BE2C (cell line): ENCODE data around the gene MARVELD1.

ENCODE experiments used
- DNase-seq: peaks from one replicate; pipeline ENCODE4 v3.0.0-alpha.2; 2020
- H3K27me3 ChIP-seq: fragments of 250-450 bp; sonication (Bioruptor Pico); 2 replicates; pipeline ENCODE4 v1.5.1; 2020; ENCODE audit warnings: mild to moderate bottlenecking
- H3K36me3 ChIP-seq: fragments of 250-450 bp; sonication (Bioruptor Pico); 2 replicates; pipeline ENCODE4 v1.5.1; 2020; ENCODE audit warnings: mild to moderate bottlenecking
- H3K4me1 ChIP-seq: fragments of 250-450 bp; sonication (Bioruptor Pico); 2 replicates; pipeline ENCODE4 v1.5.1; 2020
- H3K4me3 ChIP-seq: 2 replicates; pipeline ENCODE4 v1.5.1; 2011; ENCODE audit warnings: low read depth, low read length
- H3K9me3 ChIP-seq: fragments of 250-450 bp; sonication (Bioruptor Pico); 2 replicates; pipeline ENCODE4 v1.5.1; 2020
- TF ChIP-seq, protein P1 (sequence below): IDR thresholded peaks from 2 replicates; pipeline ENCODE4 v1.5.1; 2012; ENCODE audit warnings: mild to moderate bottlenecking, low read depth, low read length

MARVELD1 gene

GRCh38 chr10:97736902-97737769 lies 23.6 kb downstream of the MARVELD1 start, which contains the start of gene ZFYVE27:
TSS of gene ZFYVE27 (plus strand) at chr10:97737128. CDS start at chr10:97738478, 1,350 bp downstream.
- Histone ChIP-seq H3K4me3 (peak within 1 kb of the TSS; percentile 86), H3K36me3 (no peaks in the 10 kb centered on the region), H3K9me3 (no peaks in the 10 kb centered on the region), H3K27me3 (no peaks in the 10 kb centered on the region), H3K4me1 (0 out of 2 replicates have a peak, but pooled peaks cover 3% of the 10 kb centered on the region)
- TF ChIP-seq, protein P1, sequence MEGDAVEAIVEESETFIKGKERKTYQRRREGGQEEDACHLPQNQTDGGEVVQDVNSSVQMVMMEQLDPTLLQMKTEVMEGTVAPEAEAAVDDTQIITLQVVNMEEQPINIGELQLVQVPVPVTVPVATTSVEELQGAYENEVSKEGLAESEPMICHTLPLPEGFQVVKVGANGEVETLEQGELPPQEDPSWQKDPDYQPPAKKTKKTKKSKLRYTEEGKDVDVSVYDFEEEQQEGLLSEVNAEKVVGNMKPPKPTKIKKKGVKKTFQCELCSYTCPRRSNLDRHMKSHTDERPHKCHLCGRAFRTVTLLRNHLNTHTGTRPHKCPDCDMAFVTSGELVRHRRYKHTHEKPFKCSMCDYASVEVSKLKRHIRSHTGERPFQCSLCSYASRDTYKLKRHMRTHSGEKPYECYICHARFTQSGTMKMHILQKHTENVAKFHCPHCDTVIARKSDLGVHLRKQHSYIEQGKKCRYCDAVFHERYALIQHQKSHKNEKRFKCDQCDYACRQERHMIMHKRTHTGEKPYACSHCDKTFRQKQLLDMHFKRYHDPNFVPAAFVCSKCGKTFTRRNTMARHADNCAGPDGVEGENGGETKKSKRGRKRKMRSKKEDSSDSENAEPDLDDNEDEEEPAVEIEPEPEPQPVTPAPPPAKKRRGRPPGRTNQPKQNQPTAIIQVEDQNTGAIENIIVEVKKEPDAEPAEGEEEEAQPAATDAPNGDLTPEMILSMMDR = no peak
- peak; percentile 97 for DNase-seq

GRCh38 chr10:97737770-97738265 lies 24.3 kb downstream of the MARVELD1 start:
- no peak for DNase-seq
- peak overlapping the region; percentile 86 for H3K4me3 ChIP-seq
- H3K9me3 ChIP-seq = no peaks in the 10 kb centered on the region
- peaks cover 3% of the 10 kb centered on the region for H3K4me1 ChIP-seq
- no peaks in the 10 kb centered on the region for H3K36me3 ChIP-seq
- TF ChIP-seq, protein P1 = no peak
- H3K27me3 ChIP-seq = no peaks in the 10 kb centered on the region

GRCh38 chr10:97738616-97739015 lies 25.1 kb downstream of the MARVELD1 start:
- Histone ChIP-seq H3K4me1 (peaks cover 11% of the 10 kb centered on the region), H3K36me3 (no peaks in the 10 kb centered on the region), H3K9me3 (no peaks in the 10 kb centered on the region), H3K27me3 (no peaks in the 10 kb centered on the region), H3K4me3 (no peak overlapping the region)
- TF ChIP-seq, protein P1 = no peak
- no peak for DNase-seq

- no peak overlapping the region for H3K4me3 ChIP-seq
- peaks cover 5% of the 10 kb centered on the region; the same call in 1 of the 2 replicates for H3K36me3 ChIP-seq
- H3K4me1 ChIP-seq = peaks cover 15% of the 10 kb centered on the region
- H3K27me3 ChIP-seq = no peaks in the 10 kb centered on the region
- DNase-seq = no peak
- TF ChIP-seq, protein P1 = no peak
- no peaks in the 10 kb centered on the region for H3K9me3 ChIP-seq
These were observed 27.1 kb downstream of the MARVELD1 start for GRCh38 chr10:97740613-97741012.

GRCh38 chr10:97743169-97743943 lies 29.8 kb downstream of the MARVELD1 start:
- DNase-seq = no peak
- H3K4me3 ChIP-seq = no peak overlapping the region
- peaks cover 9% of the 10 kb centered on the region; the same call in 1 of the 2 replicates for H3K36me3 ChIP-seq
- H3K9me3 ChIP-seq = no peaks in the 10 kb centered on the region
- TF ChIP-seq, protein P1 = no peak
- no peaks in the 10 kb centered on the region for H3K27me3 ChIP-seq
- H3K4me1 ChIP-seq = peaks cover 15% of the 10 kb centered on the region
